Neural progenitor cell (in vitro differentiated cells): ENCODE results near the gene COL20A1. TPM values are rescaled to one million over a fixed set of nuclear protein-coding genes. Genes with fewer than 3 reads are reported as not detected.

Experiments used
- DNase-seq: peaks from one replicate; pipeline ENCODE4 v3.0.0-alpha.2; 2016; ENCODE audit warnings: low spot score
- H2AFZ ChIP-seq: fragments of 200-600 bp; sonication (generic); replicated peaks from 2 replicates; pipeline ENCODE4 v1.6.1; 2016; ENCODE audit warnings: antibody characterized with exemption
- H3F3A ChIP-seq: fragments of 200-600 bp; sonication (generic); 2 replicates; pipeline ENCODE4 v1.6.1; 2016; ENCODE audit warnings: antibody characterized with exemption, low read depth
- H3K27ac ChIP-seq: fragments of 200-600 bp; sonication (generic); 2 replicates; pipeline ENCODE4 v1.5.1; 2016; ENCODE audit warnings: mild to moderate bottlenecking
- H3K27me3 ChIP-seq: fragments of 200-600 bp; sonication (generic); 2 replicates; pipeline ENCODE4 v1.6.1; 2016; ENCODE audit warnings: mild to moderate bottlenecking, moderate library complexity
- H3K36me3 ChIP-seq: fragments of 200-600 bp; sonication (generic); 2 replicates; pipeline ENCODE4 v1.5.1; 2016
- H3K4me1 ChIP-seq: fragments of 200-600 bp; sonication (generic); 2 replicates; pipeline ENCODE4 v1.6.1; 2016; ENCODE audit warnings: mixed run types
- H3K4me2 ChIP-seq: fragments of 200-600 bp; sonication (generic); 2 replicates; pipeline ENCODE4 v1.6.1; 2016
- H3K4me3 ChIP-seq: fragments of 200-600 bp; sonication (generic); 2 replicates; pipeline ENCODE4 v1.5.1; 2016
- H3K79me2 ChIP-seq: fragments of 200-600 bp; sonication (generic); 2 replicates; pipeline ENCODE4 v1.6.1; 2016; ENCODE audit warnings: low read depth
- H3K9ac ChIP-seq: fragments of 200-600 bp; sonication (generic); 2 replicates; pipeline ENCODE4 v1.6.1; 2016
- H3K9me3 ChIP-seq: fragments of 200-600 bp; sonication (generic); 2 replicates; pipeline ENCODE4 v1.5.1; 2016; ENCODE audit warnings: low read depth
- H4K20me1 ChIP-seq: fragments of 200-600 bp; sonication (generic); 2 replicates; pipeline ENCODE4 v1.6.1; 2016; ENCODE audit warnings: low read depth
- H3K27ac Mint-ChIP-seq: 3 replicates; pipeline ENCODE4 v1.8.0; 2021; ENCODE audit warnings: mixed read lengths
- H3K27me3 Mint-ChIP-seq: 2 replicates; pipeline ENCODE4 v1.8.0; 2022; ENCODE audit warnings: low read depth, mild to moderate bottlenecking, inconsistent platforms, moderate library complexity, mixed read lengths; ENCODE audit not compliant: insufficient read depth
- H3K36me3 Mint-ChIP-seq: 3 replicates; pipeline ENCODE4 v1.8.0; 2021; ENCODE audit warnings: mixed read lengths
- H3K4me1 Mint-ChIP-seq: 3 replicates; pipeline ENCODE4 v1.8.0; 2021; ENCODE audit warnings: mixed read lengths
- H3K4me3 Mint-ChIP-seq: 3 replicates; pipeline ENCODE4 v1.8.0; 2021; ENCODE audit warnings: mild to moderate bottlenecking, moderate library complexity, mixed read lengths
- H3K9me3 Mint-ChIP-seq: 3 replicates; pipeline ENCODE4 v1.8.0; 2020; ENCODE audit warnings: mixed read lengths
- CTCF ChIP-seq: fragments of 200-600 bp; sonication (generic); IDR thresholded peaks from 2 replicates; pipeline ENCODE4 v1.5.1; 2017; ENCODE audit warnings: antibody characterized with exemption, mild to moderate bottlenecking
- EZH2 ChIP-seq: fragments of 200-600 bp; sonication (generic); IDR thresholded peaks from 2 replicates; pipeline ENCODE4 v1.6.1; 2017; ENCODE audit warnings: antibody characterized with exemption, mild to moderate bottlenecking, moderate library complexity
- EZH2phosphoT487 ChIP-seq: fragments of 200-600 bp; sonication (generic); IDR thresholded peaks from 2 replicates; pipeline ENCODE4 v1.6.1; 2017; ENCODE audit warnings: antibody characterized with exemption
- total RNA-seq: library from RNA; depleted of rRNA; stranded (reverse); fragments of >200 nt; gene quantifications from 2 replicates; pipeline ENCODE4 v1.2.3, GENCODE V29; 2015; ENCODE audit warnings: low replicate concordance

Gene COL20A1
- total RNA-seq, 1 donor from 2014 or later = 0.37 TPM

- peaks cover 12% of the 10 kb centered on the region for H3K4me1 Mint-ChIP-seq
- no peaks in the 10 kb centered on the region for H3K36me3 Mint-ChIP-seq
- DNase-seq = peak; percentile 84
- H3K27ac ChIP-seq = no peak overlapping the region
- H2AFZ ChIP-seq = no peak overlapping the region
- peaks cover 6% of the 10 kb centered on the region for H3K27me3 Mint-ChIP-seq
- H3K27ac Mint-ChIP-seq = no peak overlapping the region
- no peak overlapping the region for H3K9ac ChIP-seq
- no peaks in the 10 kb centered on the region for H3K27me3 ChIP-seq
- no peaks in the 10 kb centered on the region for H3K9me3 ChIP-seq
- H3K4me3 Mint-ChIP-seq = no peak overlapping the region
- no peaks in the 10 kb centered on the region for H3K36me3 ChIP-seq
- H4K20me1 ChIP-seq = peaks cover 4% of the 10 kb centered on the region
- H3F3A ChIP-seq = no peaks in the 10 kb centered on the region
- H3K9me3 Mint-ChIP-seq = no peaks in the 10 kb centered on the region
- TF ChIP-seq EZH2phosphoT487 = no peak
- TF ChIP-seq CTCF = peak; percentile 89
- TF ChIP-seq EZH2 = no peak
- no peak overlapping the region for H3K4me3 ChIP-seq
- H3K4me1 ChIP-seq = peaks cover 3% of the 10 kb centered on the region
- no peak overlapping the region for H3K4me2 ChIP-seq
- no peaks in the 10 kb centered on the region for H3K79me2 ChIP-seq
These were observed 16.5 kb downstream of the COL20A1 start for GRCh38 chr20:63309261-63310071.

GRCh38 chr20:63310265-63310991 is 17.4 kb downstream of the COL20A1 start:
- Mint-ChIP-seq H3K4me3 (peak overlapping the region; percentile 46), H3K36me3 (no peaks in the 10 kb centered on the region), H3K9me3 (no peaks in the 10 kb centered on the region), H3K4me1 (peaks cover 9% of the 10 kb centered on the region), H3K27ac (peak overlapping the region; percentile 61), H3K27me3 (peaks cover 2% of the 10 kb centered on the region)
- H3K36me3 ChIP-seq = no peaks in the 10 kb centered on the region
- H2AFZ ChIP-seq = no peak overlapping the region
- no peaks in the 10 kb centered on the region for H3K79me2 ChIP-seq
- H3K9ac ChIP-seq = no peak overlapping the region
- peaks cover 3% of the 10 kb centered on the region for H3K4me1 ChIP-seq
- no peak overlapping the region for H3K4me3 ChIP-seq
- TF ChIP-seq EZH2 = no peak
- TF ChIP-seq CTCF = no peak
- no peak for TF ChIP-seq EZH2phosphoT487
- no peaks in the 10 kb centered on the region for H3F3A ChIP-seq
- H3K9me3 ChIP-seq = no peaks in the 10 kb centered on the region
- H3K27me3 ChIP-seq = no peaks in the 10 kb centered on the region
- H3K4me2 ChIP-seq = no peak overlapping the region
- peaks cover 4% of the 10 kb centered on the region for H4K20me1 ChIP-seq
- DNase-seq = no peak
- no peak overlapping the region for H3K27ac ChIP-seq

- no peaks in the 10 kb centered on the region for H3K9me3 ChIP-seq
- DNase-seq = no peak
- no peaks in the 10 kb centered on the region for H3K27me3 ChIP-seq
- Mint-ChIP-seq H3K27me3 (peaks cover 2% of the 10 kb centered on the region), H3K36me3 (no peaks in the 10 kb centered on the region), H3K27ac (no peak overlapping the region), H3K4me3 (no peak overlapping the region), H3K4me1 (peaks cover 14% of the 10 kb centered on the region), H3K9me3 (no peaks in the 10 kb centered on the region)
- TF ChIP-seq EZH2phosphoT487 (no peak), EZH2 (no peak), CTCF (no peak)
- no peaks in the 10 kb centered on the region for H3F3A ChIP-seq
- no peak overlapping the region for H3K9ac ChIP-seq
- no peak overlapping the region for H2AFZ ChIP-seq
- H3K4me1 ChIP-seq = peaks cover 3% of the 10 kb centered on the region
- H3K79me2 ChIP-seq = no peaks in the 10 kb centered on the region
- H3K27ac ChIP-seq = no peak overlapping the region
- H3K4me2 ChIP-seq = no peak overlapping the region
- H3K4me3 ChIP-seq = no peak overlapping the region
- H3K36me3 ChIP-seq = no peaks in the 10 kb centered on the region
- peaks cover 4% of the 10 kb centered on the region for H4K20me1 ChIP-seq
These were observed 18.3 kb downstream of the COL20A1 start for GRCh38 chr20:63311186-63311832.
